Measurements from ENCODE around the gene IRF4. TPM values are rescaled to one million over a fixed set of nuclear protein-coding genes. Genes with fewer than 3 reads are reported as not detected.
"Not testable (repeated sequence)": the region's sequence is repeated elsewhere in the genome, so short reads cannot be mapped to it uniquely, and the experiment has no call there.

The IRF4 gene
- total RNA-seq, 1 donor from 2014 or later, result under 0.01 TPM

DNA sequence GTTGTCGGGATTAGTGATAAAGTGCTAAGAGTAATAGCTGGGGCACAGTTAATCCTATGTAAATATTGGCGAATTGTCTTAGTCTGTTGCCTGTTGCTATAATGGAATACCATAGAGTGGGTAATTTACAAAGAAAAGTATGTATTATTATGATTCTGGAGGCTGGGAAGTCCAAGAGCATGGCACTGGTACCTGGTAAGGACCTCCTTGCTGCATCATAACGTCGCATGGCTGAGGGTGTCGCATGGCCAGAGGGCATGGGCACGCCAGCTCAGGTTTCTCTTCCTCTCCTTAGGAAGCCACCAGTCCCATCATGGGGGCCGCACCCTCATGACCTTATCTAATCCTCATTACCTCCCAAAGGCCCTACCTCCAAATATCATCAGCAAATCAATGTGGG lies 29.7 kb downstream of the IRF4 start:
- no peak for DNase-seq (ENCODE audit: low read depth in 2 of 2)

- DNase-seq (ENCODE audit: low read depth in 2 of 2), result peak in 1 of 2 donors; percentile 8
Measured at GRCh38 chr6:422433-423054, 31.0 kb downstream of the IRF4 start.

DNA sequence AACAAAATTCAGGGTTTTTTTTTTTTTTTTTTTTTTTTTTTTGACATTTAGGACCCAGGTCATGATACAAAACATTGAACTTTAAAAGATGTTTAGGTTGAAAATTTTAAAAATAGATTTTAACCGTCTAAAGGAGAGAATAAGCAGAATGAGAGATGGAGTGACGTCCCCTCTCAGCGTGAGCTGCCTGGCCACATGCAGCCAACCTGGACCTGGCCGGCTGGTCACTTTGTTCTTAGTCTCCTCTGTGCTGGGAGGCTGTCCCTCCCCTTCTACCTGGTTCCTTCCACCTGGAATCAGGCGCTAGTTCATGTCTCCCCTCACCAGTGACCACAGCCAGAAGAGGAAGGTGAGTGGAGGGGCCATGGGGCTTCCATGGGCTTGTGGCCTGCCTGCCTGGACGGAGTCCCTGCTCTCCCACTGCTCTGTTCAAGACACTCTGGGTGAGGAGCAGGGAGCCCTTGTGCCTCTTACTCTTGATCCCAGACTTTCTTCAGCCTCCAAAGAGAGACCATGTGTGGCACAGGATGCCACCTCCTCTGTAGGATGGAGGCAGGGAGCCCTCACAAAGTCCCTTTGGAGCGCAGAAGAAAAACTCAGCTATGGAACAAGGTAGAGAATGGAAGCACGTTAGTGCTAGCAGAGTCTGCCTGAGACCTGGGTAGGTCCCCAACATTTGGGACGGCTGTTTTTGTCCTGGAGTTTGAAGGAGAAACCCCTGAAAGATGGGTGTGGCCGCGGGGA lies 31.7 kb downstream of the IRF4 start:
- DNase-seq (ENCODE audit: low read depth in 2 of 2), result no peak

DNA sequence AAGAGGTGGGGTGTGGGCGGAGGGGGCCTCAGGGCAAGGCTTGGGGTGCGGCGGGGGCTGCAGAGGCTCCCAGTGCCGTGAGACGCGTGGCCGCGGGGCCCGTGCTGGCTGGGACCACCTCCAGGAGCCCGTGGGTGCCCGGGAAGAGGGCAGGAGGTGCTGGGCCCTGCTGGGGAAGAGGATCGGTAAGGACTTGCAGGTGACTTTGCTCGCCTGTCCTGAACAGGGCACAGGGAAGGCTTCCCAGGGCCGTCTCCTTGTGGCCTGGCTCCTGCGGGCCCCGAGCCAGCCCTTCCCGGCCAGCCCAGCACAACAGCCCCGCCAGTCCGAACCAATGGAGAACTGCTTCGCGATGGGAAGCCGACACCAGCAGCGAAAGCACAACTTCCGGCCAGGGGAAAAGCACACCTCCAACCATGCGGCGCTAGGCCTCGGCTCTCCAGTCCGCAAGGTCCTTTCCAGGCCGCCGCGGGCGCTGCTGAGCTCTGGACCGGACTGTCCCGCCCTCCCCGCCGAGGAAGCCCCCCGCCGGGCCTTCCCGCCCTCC lies 32.3 kb downstream of the IRF4 start:
- DNase-seq (ENCODE audit: low read depth in 2 of 2), result no peak

DNA sequence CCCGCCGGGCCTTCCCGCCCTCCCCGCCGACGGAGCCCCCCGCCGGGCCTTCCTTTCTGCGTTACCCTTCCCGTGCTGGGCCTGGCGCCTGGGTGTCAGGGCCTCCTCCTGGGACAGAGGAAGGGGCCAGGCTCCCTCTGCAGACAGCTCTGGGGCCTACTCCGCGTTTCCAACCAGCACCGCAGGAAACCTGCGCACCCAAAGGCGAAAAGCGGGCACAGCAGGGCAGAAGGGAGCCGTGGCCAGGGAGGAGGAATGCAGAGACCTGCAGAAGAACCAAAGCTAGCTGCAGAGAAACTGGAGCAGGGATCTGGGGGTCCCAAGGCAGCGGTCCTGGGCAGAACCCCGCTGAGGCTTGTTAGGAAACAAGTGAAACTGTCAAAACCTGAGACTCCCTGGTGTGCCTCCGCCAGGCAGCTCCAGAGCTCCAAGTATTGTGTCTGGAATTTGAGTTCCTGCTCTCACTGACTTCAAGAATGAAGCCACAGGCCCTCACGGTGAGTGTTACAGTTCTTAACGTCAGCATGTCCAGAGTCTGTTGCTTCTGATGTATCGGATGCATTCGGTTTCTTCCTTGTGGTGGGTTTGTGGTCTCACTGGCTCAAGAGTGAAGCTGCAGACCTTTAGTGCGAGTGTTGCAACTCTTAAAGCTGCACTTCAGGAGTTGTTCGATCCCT lies 33.3 kb downstream of the IRF4 start:
- DNase-seq (ENCODE audit: low read depth in 2 of 2), result no peak

- not testable (repeated sequence) for DNase-seq (ENCODE audit: low read depth in 2 of 2)
Measured at GRCh38 chr6:425418-425788, 33.9 kb downstream of the IRF4 start.

DNA sequence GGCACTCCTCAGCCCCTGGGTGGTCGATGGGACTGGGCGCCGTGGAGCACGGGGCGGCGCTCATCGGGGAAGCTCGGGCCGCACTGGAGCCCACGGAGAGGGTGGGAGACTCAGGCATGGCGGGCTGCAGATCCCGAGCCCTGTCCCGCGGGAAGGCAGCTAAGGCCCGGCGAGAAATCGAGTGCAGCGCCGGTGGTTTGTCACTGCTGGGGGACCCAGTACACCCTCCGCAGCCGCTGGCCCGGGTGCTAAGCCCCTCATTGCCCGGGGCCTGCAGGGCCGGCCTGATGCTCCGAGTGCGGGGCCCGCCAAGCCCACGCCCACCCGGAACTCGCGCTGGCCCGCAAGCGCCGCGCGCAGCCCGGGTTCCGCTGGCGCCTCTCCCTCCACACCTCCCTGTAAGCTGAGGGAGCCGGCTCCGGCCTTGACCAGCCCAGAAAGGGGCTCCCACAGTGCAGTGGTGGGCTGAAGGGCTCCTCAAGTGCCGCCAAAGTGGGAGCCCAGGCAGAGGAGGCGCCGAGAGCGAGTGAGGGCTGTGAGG lies 34.7 kb downstream of the IRF4 start:
- not testable (repeated sequence) for DNase-seq (ENCODE audit: low read depth in 2 of 2)

DNA sequence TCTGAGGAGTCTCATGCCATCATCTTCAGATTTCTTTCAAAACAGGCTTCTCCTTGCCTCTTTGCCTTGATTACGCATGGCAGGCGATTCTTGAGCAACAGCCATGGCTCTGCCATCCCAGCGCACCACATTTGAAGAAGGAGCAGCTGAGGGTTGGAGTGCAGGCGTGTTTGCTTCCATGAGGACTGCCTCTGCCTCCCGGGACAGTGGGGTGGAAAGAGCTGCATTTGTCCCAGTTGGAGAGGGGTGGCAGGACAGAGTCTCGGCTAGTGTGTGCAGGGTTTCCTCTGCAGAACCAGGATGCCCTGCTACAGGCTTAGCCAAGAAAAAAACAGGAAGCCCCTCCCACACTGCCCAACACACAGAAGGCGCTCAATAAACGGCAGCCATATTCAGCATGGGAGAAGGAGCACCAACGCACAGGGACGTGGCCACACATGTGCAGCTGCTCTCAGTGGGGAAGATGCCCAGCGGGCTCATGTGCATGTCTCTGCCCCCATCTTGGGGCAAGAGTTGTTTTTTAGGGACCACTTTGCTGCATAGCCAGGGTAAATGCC lies 36.6 kb downstream of the IRF4 start:
- DNase-seq (ENCODE audit: low read depth in 2 of 2), result no peak

DNA sequence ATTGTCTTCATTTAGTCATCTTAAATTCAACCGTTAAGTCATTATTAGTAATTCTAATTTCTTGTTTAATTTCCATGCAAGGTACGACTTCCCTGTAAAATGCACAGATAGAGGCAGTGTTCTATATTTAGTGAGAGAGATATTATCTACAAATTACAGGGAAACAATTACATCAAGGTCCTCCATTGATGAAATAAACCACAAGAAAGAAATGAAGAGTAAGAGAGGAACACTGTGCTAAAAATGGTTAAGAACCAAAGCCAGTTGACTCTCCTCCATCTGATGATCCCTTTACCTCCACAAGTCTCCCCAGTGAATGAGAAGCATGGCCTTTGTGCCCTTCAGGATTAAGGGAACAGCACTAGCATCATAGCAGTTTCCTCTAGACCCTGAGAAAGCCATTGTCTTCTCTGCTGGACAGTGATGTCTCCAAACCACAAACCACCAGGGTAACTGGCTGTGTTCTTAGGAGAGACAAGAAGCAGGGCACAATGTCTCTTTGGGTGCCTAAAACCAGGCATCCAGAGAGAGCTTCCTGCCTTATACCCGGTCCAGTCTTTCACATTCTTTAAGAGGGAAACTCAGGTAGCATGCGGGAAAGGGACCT lies 38.1 kb downstream of the IRF4 start:
- DNase-seq (ENCODE audit: low read depth in 2 of 2), result no peak

GRCh38 chr6:431504-431903 lies 40.0 kb downstream of the IRF4 start:
- DNase-seq (ENCODE audit: low read depth in 2 of 2), result no peak

DNA sequence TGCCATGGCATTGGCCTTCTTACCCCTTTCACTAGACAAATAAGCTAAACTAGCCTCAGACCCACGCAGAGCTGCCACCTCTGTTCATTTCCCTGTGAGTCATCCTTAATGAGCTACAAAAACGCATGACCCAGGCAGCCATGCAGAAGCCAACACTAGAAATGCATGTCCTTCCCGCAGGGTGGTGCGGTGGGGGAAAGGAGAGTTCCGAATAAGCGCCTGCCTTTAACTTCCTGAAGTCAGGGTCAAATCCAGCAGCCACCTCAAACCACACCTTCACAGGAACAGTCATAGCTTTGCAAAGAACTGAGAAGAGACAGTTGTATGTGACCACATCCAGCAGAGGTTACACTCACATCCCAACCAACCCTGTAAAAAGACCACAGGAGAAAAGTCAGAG lies 40.4 kb downstream of the IRF4 start:
- DNase-seq (ENCODE audit: low read depth in 2 of 2), result no peak

- DNase-seq (ENCODE audit: low read depth in 2 of 2), result no peak
Measured at GRCh38 chr6:434051-434705, 42.6 kb downstream of the IRF4 start.

GRCh38 chr6:435441-436307 lies 44.1 kb downstream of the IRF4 start:
- DNase-seq (ENCODE audit: low read depth in 2 of 2), result no peak

DNA sequence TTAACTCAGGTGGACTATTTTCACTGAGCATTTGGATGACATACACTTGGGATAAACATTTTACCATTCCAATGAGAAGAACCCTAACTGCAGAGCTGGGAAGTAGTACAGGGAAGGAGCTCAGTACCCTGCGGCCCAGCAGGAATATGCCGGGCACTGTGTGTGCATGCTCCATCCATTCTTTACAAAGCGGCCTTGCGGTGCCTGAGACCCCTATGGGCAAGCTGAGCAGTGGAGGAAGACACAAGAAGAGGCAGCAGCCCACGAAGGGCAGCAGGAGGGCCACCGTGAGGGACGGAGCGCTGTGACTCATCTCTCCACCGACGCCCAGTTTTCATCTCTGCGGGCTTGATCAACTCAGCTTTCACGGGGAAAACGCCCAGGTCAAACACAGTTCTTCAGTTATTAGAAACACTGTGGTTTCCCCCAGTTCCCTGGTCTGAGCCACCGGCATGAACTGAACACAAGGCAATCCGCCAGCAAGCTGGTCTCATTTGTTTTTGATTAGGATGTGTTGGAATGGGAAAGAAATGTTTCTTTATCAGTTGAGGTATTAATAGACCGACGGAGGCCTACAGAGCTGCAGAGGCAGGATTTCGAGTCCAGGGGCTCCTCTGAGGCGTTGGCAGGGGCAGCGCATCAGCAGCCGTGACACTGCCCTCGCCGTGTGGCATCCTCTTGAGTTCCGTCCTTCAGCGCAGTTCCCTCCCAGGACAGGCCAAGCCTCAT lies 44.9 kb downstream of the IRF4 start:
- no peak for DNase-seq (ENCODE audit: low read depth in 2 of 2)

GRCh38 chr6:437037-437392 lies 45.5 kb downstream of the IRF4 start:
- no peak for DNase-seq (ENCODE audit: low read depth in 2 of 2)

DNA sequence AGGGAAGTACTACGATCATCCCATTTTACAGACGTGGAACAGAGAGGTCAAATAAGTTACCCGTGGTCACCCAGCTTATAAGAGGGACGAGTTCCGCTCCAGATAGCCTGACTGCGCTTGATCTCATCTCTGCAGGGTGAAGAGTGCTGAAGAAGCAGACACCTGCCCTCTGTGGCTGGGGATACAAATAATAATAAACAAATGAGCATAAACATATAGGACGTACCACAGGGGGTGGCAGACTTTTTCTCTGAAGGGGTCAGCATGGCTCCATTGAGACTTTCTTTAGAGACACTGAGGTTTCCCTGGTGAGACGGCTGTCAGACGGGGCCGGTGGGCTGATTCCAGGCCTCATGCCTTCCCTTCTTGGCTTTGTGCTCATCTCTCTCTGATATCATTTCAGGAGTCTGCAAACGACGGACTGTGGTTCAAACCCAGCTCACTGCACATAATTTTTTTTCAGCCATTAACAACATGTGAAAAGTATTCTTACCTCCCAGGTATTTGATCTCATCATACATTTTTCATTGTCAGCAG lies 47.1 kb downstream of the IRF4 start:
- no peak for DNase-seq (ENCODE audit: low read depth in 2 of 2)

DNA sequence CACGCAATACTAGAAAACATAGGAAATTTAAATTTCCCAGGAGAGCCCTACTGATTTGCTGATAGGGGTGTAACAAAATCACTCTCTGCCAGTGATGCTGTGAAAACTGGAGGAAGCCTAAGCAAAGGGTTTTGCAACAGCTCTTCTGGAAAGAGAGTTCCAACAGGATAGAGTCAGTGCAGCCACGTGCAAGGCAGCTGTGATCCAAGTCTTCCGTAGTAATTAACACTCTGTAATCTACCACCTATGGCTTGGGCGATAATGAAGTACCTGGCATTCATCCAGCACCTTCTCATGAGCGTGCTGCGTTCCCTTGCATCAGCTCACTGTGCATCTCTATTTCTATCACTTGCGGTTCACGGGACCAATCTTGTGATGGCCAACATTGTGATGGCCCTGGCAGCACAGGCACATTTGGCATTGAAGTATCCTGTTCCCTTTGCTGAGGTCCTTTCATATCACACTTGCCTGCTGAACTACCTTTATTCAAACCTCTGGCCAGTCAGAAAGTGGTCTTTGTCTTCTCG lies 48.2 kb downstream of the IRF4 start:
- DNase-seq (ENCODE audit: low read depth in 2 of 2), result no peak

DNA sequence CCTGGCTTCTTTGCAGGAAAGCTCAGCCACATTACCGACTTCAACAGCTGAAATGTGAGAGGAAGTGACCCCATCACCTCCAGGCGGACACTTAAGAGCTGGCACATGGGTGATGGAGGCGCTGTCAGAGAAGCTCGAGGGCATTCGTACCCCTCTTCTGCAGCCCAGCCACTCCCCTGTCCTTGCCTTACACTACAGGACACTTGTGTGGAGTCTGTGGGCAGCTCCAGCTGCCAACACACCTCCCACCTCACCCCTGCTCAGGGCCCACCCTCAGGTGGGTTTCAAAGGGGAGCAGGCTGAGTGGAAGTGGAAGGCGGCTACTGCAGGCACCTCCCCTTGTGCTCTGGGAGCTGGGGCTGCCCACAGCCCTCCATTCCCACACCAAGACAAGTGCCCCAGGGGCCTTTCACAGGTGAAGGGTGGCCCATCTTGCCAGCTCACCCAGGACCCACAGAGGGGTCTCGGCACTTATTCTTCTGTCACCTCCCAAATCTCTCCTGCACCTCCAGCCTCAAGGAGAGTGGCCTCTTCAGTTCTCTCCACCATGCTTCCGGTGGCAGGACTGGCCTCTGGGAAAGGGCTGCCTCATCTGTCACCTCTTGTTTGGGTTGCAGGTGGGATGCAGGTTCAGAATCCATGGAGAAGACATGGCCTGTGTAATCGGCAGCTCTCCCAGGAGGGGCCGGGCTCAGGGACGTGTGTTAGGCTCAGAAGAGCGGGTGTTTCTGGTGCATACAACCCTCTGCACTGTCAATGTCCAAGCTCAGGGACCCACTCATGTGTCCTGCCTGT lies 49.8 kb downstream of the IRF4 start:
- DNase-seq (ENCODE audit: low read depth in 2 of 2), result no peak

All from dermis microvascular lymphatic vessel endothelial cell (primary cell).